Large intestine (tissue), 3 donors: ENCODE measurements around the gene SLC11A2. TPM values are rescaled to one million over a fixed set of nuclear protein-coding genes. Genes with fewer than 3 reads are reported as not detected.

Source experiments
- DNase-seq, 2 donors: peaks; one replicate each; pipeline versions ENCODE4 v3.0.0 to v3.0.0-alpha.2; 2013
- H3K27ac ChIP-seq: one replicate; pipeline ENCODE4 v1.5.1; 2013; ENCODE audit warnings: low read length
- H3K27me3 ChIP-seq: 2 replicates; pipeline ENCODE4 v1.6.1; 2013; ENCODE audit warnings: low read length; ENCODE audit not compliant: control insufficient read depth, insufficient read depth
- H3K36me3 ChIP-seq: 2 replicates; pipeline ENCODE4 v1.6.1; 2013; ENCODE audit warnings: low read length; ENCODE audit not compliant: control insufficient read depth, insufficient read depth
- H3K4me1 ChIP-seq: one replicate; pipeline ENCODE4 v1.6.1; 2013; ENCODE audit warnings: low read length; ENCODE audit not compliant: control insufficient read depth, insufficient read depth
- H3K4me3 ChIP-seq: one replicate; pipeline ENCODE4 v1.5.1; 2013; ENCODE audit warnings: low read length
- H3K9me3 ChIP-seq: one replicate; pipeline ENCODE4 v1.6.1; 2013; ENCODE audit warnings: mild to moderate bottlenecking, low read depth, low read length, moderate library complexity; ENCODE audit not compliant: control insufficient read depth
- WGBS: methylation state at CpG from one replicate; pipeline ENCODE4 v1.1.5; 2013; ENCODE audit warnings: low lambda C conversion rate; ENCODE audit not compliant: insufficient coverage; 5-methylcytosine and 5-hydroxymethylcytosine counted together
- polyA plus RNA-seq: library from polyadenylated mRNA; unstranded; fragments of 120-200 nt; gene quantifications from one replicate; pipeline ENCODE4 v1.2.1, GENCODE V29; 2013

The SLC11A2 gene
- polyA plus RNA-seq, 1 donor: 73.1 TPM

DNA sequence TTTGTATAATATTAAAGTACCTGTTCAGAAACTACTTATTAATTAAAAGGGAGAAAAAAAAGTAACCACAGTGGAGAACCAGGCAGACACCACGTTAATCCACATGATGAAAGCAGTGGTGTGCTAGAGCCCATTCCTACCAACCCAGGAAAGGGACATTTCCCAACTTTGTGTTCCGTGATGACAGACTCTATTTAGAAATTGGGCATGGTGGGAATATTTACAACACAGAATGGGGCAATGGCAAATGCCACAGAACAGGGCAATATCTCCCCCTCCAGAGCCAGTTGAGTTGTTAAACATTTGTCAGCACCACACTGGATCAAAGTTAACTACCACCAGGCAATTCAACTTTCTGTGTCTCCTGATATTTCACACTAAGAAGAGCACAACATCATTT is 75.1 kb downstream of the SLC11A2 start:
- no peaks in the 10 kb centered on the region for H3K27me3 ChIP-seq
- no peak overlapping the region for H3K27ac ChIP-seq
- H3K4me3 ChIP-seq: no peak overlapping the region
- no peaks in the 10 kb centered on the region for H3K9me3 ChIP-seq
- no peaks in the 10 kb centered on the region for H3K36me3 ChIP-seq
- DNase-seq: no peak
- WGBS: no CpG with 5 or more reads among the region's 2 CpGs
- H3K4me1 ChIP-seq: no peaks in the 10 kb centered on the region

GRCh38 chr12:50949801-50950302 is 76.3 kb downstream of the SLC11A2 start:
- DNase-seq: no peak
- H3K4me1 ChIP-seq: no peaks in the 10 kb centered on the region
- H3K4me3 ChIP-seq: no peak overlapping the region
- H3K27me3 ChIP-seq: no peaks in the 10 kb centered on the region
- 80% methylated on average over 1 of the region's 4 CpGs for WGBS
- no peaks in the 10 kb centered on the region for H3K36me3 ChIP-seq
- H3K27ac ChIP-seq: no peak overlapping the region
- H3K9me3 ChIP-seq: no peaks in the 10 kb centered on the region

DNA sequence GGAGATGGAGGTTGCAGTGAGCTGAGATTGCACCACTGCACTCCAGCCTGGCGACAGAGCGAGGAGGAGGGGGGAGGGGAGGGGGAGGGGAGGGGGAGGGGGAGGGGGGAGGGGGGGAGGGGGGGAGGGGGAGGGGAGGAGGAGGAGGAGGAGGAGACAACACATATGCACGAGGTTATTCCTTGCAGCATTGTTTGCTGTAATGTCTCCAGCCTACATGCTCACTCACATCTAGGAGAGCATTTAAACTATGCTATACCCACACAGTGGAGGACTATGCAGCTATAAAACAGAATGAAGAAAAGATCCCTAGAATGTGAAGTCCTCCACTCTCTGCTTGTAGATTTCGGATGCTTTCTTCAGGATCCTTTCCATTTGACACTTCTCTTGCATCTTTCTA is 77.4 kb downstream of the SLC11A2 start:
- Histone ChIP-seq H3K36me3 (no peaks in the 10 kb centered on the region), H3K27ac (no peak overlapping the region), H3K4me3 (no peak overlapping the region), H3K27me3 (no peaks in the 10 kb centered on the region), H3K9me3 (no peaks in the 10 kb centered on the region), H3K4me1 (no peaks in the 10 kb centered on the region)
- DNase-seq: no peak
- 100% methylated on average over 1 of the region's 4 CpGs for WGBS

GRCh38 chr12:50947933-50948626 is 78.1 kb downstream of the SLC11A2 start:
- no peak overlapping the region for H3K27ac ChIP-seq
- no peak overlapping the region for H3K4me3 ChIP-seq
- H3K9me3 ChIP-seq: no peaks in the 10 kb centered on the region
- no peaks in the 10 kb centered on the region for H3K27me3 ChIP-seq
- WGBS: 100% methylated on average over 1 of the region's 3 CpGs
- no peaks in the 10 kb centered on the region for H3K36me3 ChIP-seq
- no peak for DNase-seq
- no peaks in the 10 kb centered on the region for H3K4me1 ChIP-seq

- no peak for DNase-seq
- peaks cover 15% of the 10 kb centered on the region for H3K9me3 ChIP-seq
- no peak overlapping the region for H3K27ac ChIP-seq
- no CpG with 5 or more reads among the region's 1 CpG for WGBS
- H3K4me1 ChIP-seq: peaks cover 29% of the 10 kb centered on the region
- no peaks in the 10 kb centered on the region for H3K27me3 ChIP-seq
- no peaks in the 10 kb centered on the region for H3K36me3 ChIP-seq
- H3K4me3 ChIP-seq: no peak overlapping the region
Measured at GRCh38 chr12:50937653-50938052, 88.5 kb downstream of the SLC11A2 start.

DNA sequence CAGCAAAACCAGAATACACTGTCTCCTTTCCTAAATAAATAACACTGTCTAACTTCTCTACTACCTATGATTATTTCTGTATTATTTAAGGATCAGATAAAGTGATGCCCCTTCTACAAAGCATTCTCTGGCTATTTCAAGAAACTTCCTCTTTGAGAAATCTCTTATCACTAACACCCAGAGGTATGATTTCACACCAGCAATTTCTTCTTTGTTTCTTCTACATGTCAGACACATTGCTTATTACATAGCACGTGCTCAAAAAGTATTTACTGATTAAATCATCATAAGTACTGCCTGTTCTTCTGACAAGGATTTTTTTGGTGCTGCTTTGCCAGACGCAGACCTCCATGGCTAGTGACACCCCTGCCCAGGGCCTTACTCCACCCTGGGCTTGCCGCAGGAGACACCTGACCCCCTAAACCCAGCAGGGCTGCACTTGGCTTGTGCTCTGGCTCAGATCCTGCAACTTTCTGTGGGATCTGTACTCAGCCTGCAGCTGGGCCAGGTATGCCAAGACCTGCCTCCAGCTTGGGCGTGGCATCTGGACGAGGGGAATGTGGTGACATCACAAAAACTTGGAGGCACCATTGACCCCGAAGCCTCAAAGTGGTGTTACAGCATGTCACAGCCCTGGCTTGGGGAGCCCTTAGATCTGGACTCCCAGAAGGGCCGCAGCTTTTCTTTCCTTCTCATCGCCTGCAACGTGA is 89.2 kb downstream of the SLC11A2 start:
- Histone ChIP-seq H3K27me3 (no peaks in the 10 kb centered on the region), H3K36me3 (no peaks in the 10 kb centered on the region), H3K4me3 (no peak overlapping the region), H3K9me3 (peaks cover 15% of the 10 kb centered on the region), H3K4me1 (peaks cover 35% of the 10 kb centered on the region), H3K27ac (no peak overlapping the region)
- WGBS: no CpG with 5 or more reads among the region's 9 CpGs
- DNase-seq: no peak

DNA sequence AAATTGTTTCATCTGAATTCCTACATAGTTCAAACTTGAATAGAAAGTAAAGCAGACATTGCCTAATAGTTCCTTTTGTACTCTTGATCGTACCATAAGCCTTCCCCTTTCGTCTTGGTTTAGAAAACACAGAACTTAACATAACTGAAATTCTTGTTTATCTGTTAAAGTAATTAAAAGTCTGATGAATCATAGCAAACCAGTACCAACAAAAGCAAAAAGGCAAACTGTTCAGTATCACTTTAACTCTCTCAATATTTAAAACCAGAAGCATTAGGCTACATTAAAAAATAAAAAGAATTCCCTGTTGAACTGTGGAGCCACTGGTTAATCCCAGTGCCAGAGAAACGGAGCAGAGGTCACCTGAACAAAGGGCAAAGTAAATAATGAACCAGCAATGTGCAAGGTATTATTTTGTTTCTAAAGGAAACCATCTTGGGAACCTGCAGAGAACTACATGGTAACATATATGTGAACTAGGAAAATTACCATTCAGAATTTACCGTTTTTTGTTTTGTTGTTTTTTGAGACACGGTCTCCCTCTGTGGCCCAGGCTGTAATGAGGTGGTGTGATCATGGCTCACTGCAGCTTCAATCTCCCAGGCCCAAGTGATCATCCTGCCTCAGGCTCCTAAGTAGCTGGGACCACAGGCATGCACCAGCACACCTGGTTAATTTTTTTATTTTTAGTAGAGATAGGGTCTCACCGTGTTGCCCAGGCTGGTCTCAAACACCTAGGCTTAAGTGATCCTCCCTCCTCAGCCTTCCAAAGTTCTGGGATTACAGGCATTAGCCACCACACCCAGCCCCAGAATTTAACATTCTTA is 91.0 kb downstream of the SLC11A2 start:
- H3K4me3 ChIP-seq: no peak overlapping the region
- peak; percentile 47 to 79 for DNase-seq
- peak overlapping the region; percentile 90 for H3K27ac ChIP-seq
- H3K27me3 ChIP-seq: no peaks in the 10 kb centered on the region
- 0% methylated on average over 1 of the region's 6 CpGs for WGBS
- no peaks in the 10 kb centered on the region for H3K36me3 ChIP-seq
- H3K4me1 ChIP-seq: peaks cover 44% of the 10 kb centered on the region
- H3K9me3 ChIP-seq: peaks cover 15% of the 10 kb centered on the region

- H3K4me1 ChIP-seq: peaks cover 44% of the 10 kb centered on the region
- H3K27ac ChIP-seq: peak overlapping the region; percentile 90
- no peaks in the 10 kb centered on the region for H3K27me3 ChIP-seq
- no peaks in the 10 kb centered on the region for H3K36me3 ChIP-seq
- peak in 1 of 2 donors; percentile 42 for DNase-seq
- 75% methylated on average over 2 of the region's 3 CpGs for WGBS
- no peak overlapping the region for H3K4me3 ChIP-seq
- peaks cover 15% of the 10 kb centered on the region for H3K9me3 ChIP-seq
Measured at GRCh38 chr12:50934371-50934851, 91.8 kb downstream of the SLC11A2 start.

DNA sequence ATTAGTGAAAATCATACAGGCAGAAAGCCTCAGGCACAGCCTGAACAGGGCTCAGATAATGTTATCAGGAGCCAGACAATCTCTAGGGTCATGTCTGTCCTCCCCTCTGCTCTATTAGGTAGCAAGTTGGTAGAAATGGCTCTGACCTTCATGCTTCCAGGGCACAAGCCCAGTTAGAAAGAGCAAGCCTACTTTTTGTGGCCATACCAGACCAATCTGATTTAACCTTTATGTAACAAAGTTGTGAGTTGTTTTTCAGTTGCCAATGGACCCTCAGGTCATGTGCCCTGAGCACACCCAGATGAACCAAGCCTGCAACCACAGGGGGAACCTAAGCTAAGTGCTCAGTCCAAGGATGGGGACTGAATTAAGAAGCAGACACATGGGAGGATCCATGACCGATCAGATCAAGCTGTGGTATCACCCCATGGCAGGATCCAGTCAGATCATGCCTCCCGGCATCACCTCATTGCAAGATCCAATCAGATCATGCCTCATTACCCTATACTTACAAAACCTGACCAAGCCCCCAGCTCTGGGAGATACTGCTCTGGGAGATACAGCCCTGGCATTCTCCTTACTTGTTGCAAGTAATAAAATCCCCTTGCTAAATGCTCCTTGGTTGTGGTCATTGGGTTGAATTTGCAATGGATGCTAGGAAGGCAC is 92.6 kb downstream of the SLC11A2 start:
- no peak overlapping the region for H3K4me3 ChIP-seq
- peaks cover 15% of the 10 kb centered on the region for H3K9me3 ChIP-seq
- peak in 1 of 2 donors; percentile 41 for DNase-seq
- no CpG with 5 or more reads among the region's 2 CpGs for WGBS
- peak overlapping the region; percentile 90 for H3K27ac ChIP-seq
- H3K27me3 ChIP-seq: no peaks in the 10 kb centered on the region
- no peaks in the 10 kb centered on the region for H3K36me3 ChIP-seq
- peaks cover 44% of the 10 kb centered on the region for H3K4me1 ChIP-seq
